GM19463 (cell line): ENCODE results near the gene CRMP1.

ENCODE experiments used
- ATAC-seq: cut with Tn5 transposase; IDR thresholded peaks from one replicate; pipeline ENCODE4 v1.9.1; 2021; ENCODE audit warnings: mild to moderate bottlenecking, moderate library complexity; ENCODE audit not compliant: unreplicated experiment

Gene CRMP1

GRCh38 chr4:5921101-5921980, 28.5 kb upstream of the CRMP1 start:
- ATAC-seq, result no peak

GRCh38 chr4:5919571-5919970, 26.7 kb upstream of the CRMP1 start:
- no peak for ATAC-seq

GRCh38 chr4:5919044-5919443, 26.2 kb upstream of the CRMP1 start:
- no peak for ATAC-seq

- no peak for ATAC-seq
These were observed 25.6 kb upstream of the CRMP1 start for GRCh38 chr4:5918331-5918985.

GRCh38 chr4:5917672-5918071, 24.8 kb upstream of the CRMP1 start:
- ATAC-seq, result no peak

- no peak for ATAC-seq
These were observed 23.3 kb upstream of the CRMP1 start for GRCh38 chr4:5916229-5916628.

GRCh38 chr4:5913454-5913853, 20.6 kb upstream of the CRMP1 start:
- no peak for ATAC-seq

- ATAC-seq, result no peak
These were observed 19.7 kb upstream of the CRMP1 start for GRCh38 chr4:5912614-5913019.

- ATAC-seq, result no peak
These were observed 16.1 kb upstream of the CRMP1 start for GRCh38 chr4:5908876-5909427.

GRCh38 chr4:5906191-5906590, 13.3 kb upstream of the CRMP1 start:
- ATAC-seq, result no peak

- no peak for ATAC-seq
These were observed 12.8 kb upstream of the CRMP1 start for GRCh38 chr4:5905714-5906113.

GRCh38 chr4:5900844-5901243, 8.0 kb upstream of the CRMP1 start:
- no peak for ATAC-seq

- no peak for ATAC-seq
These were observed 7.0 kb upstream of the CRMP1 start for GRCh38 chr4:5899881-5900280.

- no peak for ATAC-seq
These were observed 6.5 kb upstream of the CRMP1 start for GRCh38 chr4:5899396-5899795.

- ATAC-seq, result no peak
These were observed 4.8 kb upstream of the CRMP1 start for GRCh38 chr4:5897674-5898073.

GRCh38 chr4:5895287-5895686, 2.4 kb upstream of the CRMP1 start:
- ATAC-seq, result no peak

- no peak for ATAC-seq
These were observed 1.4 kb upstream of the CRMP1 start for GRCh38 chr4:5894266-5894665.

GRCh38 chr4:5893591-5893990, 705 bp upstream of the CRMP1 start:
- ATAC-seq, result no peak

GRCh38 chr4:5892323-5893003, 423 bp downstream of the CRMP1 start:
- ATAC-seq, result no peak

- ATAC-seq, result no peak
These were observed 1.1 kb downstream of the CRMP1 start for GRCh38 chr4:5891563-5892322.
